Thoracic aorta (tissue), 2 donors: ENCODE results near the gene SMCO3. TPM values are rescaled to one million over a fixed set of nuclear protein-coding genes. Genes with fewer than 3 reads are reported as not detected.
"Not testable (repeated sequence)": the region's sequence is repeated elsewhere in the genome, so short reads cannot be mapped to it uniquely, and the experiment has no call there.

ENCODE experiments used
- ATAC-seq: fragments of 150-250 bp; one replicate; pipeline ENCODE4 v1.8.0; 2017; ENCODE audit warnings: low read depth; ENCODE audit not compliant: insufficient number of reproducible peaks, low FRiP score
- DNase-seq: peaks from one replicate; pipeline ENCODE4 v3.0.0-alpha.2; 2020; ENCODE audit warnings: low spot score
- H3K27ac ChIP-seq, 2 donors: fragments of 200-600 bp; sonication (generic); 1 replicate in 1 of 2; 2 replicates in 1 of 2; pipeline ENCODE4 v1.5.1; 2016; ENCODE audit warnings: mild to moderate bottlenecking in 2 of 2, moderate library complexity in 2 of 2
- H3K27me3 ChIP-seq: fragments of 200-600 bp; sonication (generic); replicated peaks from 2 replicates; pipeline ENCODE4 v1.6.0; 2016; ENCODE audit warnings: mild to moderate bottlenecking; ENCODE audit not compliant: insufficient read depth
- H3K36me3 ChIP-seq: fragments of 200-600 bp; sonication (generic); one replicate; pipeline ENCODE4 v1.5.1; 2016
- H3K4me1 ChIP-seq, 2 donors: fragments of 200-600 bp; sonication (generic); 1 replicate in 1 of 2; 2 replicates in 1 of 2; pipeline versions ENCODE4 v1.5.1 to v1.6.0; 2016; ENCODE audit warnings: low read depth in 2 of 2, mild to moderate bottlenecking in 1 of 2; ENCODE audit not compliant: control insufficient read depth in 1 of 2
- H3K4me3 ChIP-seq: fragments of 200-600 bp; sonication (generic); 2 replicates; pipeline ENCODE4 v1.5.1; 2016; ENCODE audit warnings: mild to moderate bottlenecking
- H3K9me3 ChIP-seq: fragments of 200-600 bp; sonication (generic); 2 replicates; pipeline ENCODE4 v1.5.1; 2016
- CTCF ChIP-seq: fragments of 200-600 bp; sonication (generic); IDR thresholded peaks from one replicate; pipeline ENCODE4 v1.5.1; 2019; ENCODE audit warnings: antibody characterized with exemption
- total RNA-seq, 2 donors: library from RNA; depleted of rRNA; stranded (reverse); fragments of >200 nt; gene quantifications; one replicate each; pipeline versions ENCODE4 v1.1.0 to v1.2.3, GENCODE V29; 2016

SMCO3 gene
- total RNA-seq, 2 donors from 2014 or later = 0.27 to 0.49 TPM

GRCh38 chr12:14769466-14769968 lies 44.5 kb downstream of the SMCO3 start:
- H3K27me3 ChIP-seq = no peaks in the 10 kb centered on the region
- no peak for TF ChIP-seq CTCF
- H3K4me1 ChIP-seq = peaks cover 7 to 27% of the 10 kb centered on the region in 2 donors
- DNase-seq = no peak
- no peaks in the 10 kb centered on the region for H3K36me3 ChIP-seq
- no peaks in the 10 kb centered on the region for H3K9me3 ChIP-seq
- H3K4me3 ChIP-seq = peak overlapping the region; percentile 79
- no peak for ATAC-seq
- peak overlapping the region; percentile 88 to 90 for H3K27ac ChIP-seq

GRCh38 chr12:14768823-14769405 lies 45.1 kb downstream of the SMCO3 start:
- no peaks in the 10 kb centered on the region for H3K9me3 ChIP-seq
- no peaks in the 10 kb centered on the region for H3K27me3 ChIP-seq
- H3K4me1 ChIP-seq = peaks cover 7 to 27% of the 10 kb centered on the region in 2 donors
- TF ChIP-seq CTCF = no peak
- ATAC-seq (no peak), DNase-seq (peak; percentile 7)
- H3K36me3 ChIP-seq = no peaks in the 10 kb centered on the region
- H3K27ac ChIP-seq = peak overlapping the region; percentile 88 to 90
- H3K4me3 ChIP-seq = peak overlapping the region; percentile 79

- peak overlapping the region; percentile 79 for H3K4me3 ChIP-seq
- H3K36me3 ChIP-seq = no peaks in the 10 kb centered on the region
- peaks cover 7 to 27% of the 10 kb centered on the region in 2 donors for H3K4me1 ChIP-seq
- H3K9me3 ChIP-seq = no peaks in the 10 kb centered on the region
- no peaks in the 10 kb centered on the region for H3K27me3 ChIP-seq
- H3K27ac ChIP-seq = no peak overlapping the region
- DNase-seq (no peak), ATAC-seq (no peak)
- no peak for TF ChIP-seq CTCF
Observed at GRCh38 chr12:14767617-14768016, 46.4 kb downstream of the SMCO3 start.

GRCh38 chr12:14766649-14767215 lies 47.2 kb downstream of the SMCO3 start:
- DNase-seq = no peak
- H3K4me1 ChIP-seq = peaks cover 5 to 23% of the 10 kb centered on the region in 2 donors
- no peak overlapping the region for H3K27ac ChIP-seq
- no peaks in the 10 kb centered on the region for H3K36me3 ChIP-seq
- ATAC-seq = no peak
- TF ChIP-seq CTCF = no peak
- no peaks in the 10 kb centered on the region for H3K9me3 ChIP-seq
- no peaks in the 10 kb centered on the region for H3K27me3 ChIP-seq
- no peak overlapping the region for H3K4me3 ChIP-seq

GRCh38 chr12:14766020-14766419 lies 48.0 kb downstream of the SMCO3 start:
- not testable (repeated sequence) for ATAC-seq, H3K36me3 ChIP-seq, H3K4me3 ChIP-seq, DNase-seq, H3K27ac ChIP-seq, H3K9me3 ChIP-seq, H3K27me3 ChIP-seq
- peaks cover 4 to 22% of the 10 kb centered on the region in 2 donors for H3K4me1 ChIP-seq
